Parathyroid adenoma (tissue), 2 donors: ENCODE data around the gene ACADM.

Experiments used
- H2AFZ ChIP-seq: fragments of 300-600 bp; sonication (generic); one replicate; pipeline ENCODE4 v1.7.0; 2017; ENCODE audit warnings: antibody characterized with exemption, mild to moderate bottlenecking
- H3K27ac ChIP-seq: fragments of 300-600 bp; sonication (generic); one replicate; pipeline ENCODE4 v1.7.0; 2017
- H3K27me3 ChIP-seq: fragments of 300-600 bp; sonication (generic); one replicate; pipeline ENCODE4 v1.7.0; 2017; ENCODE audit warnings: low read length; ENCODE audit not compliant: control insufficient read depth, insufficient read depth
- H3K36me3 ChIP-seq: fragments of 300-600 bp; sonication (generic); one replicate; pipeline ENCODE4 v1.7.0; 2017; ENCODE audit warnings: low read length; ENCODE audit not compliant: control insufficient read depth, insufficient read depth
- H3K4me1 ChIP-seq: fragments of 300-600 bp; sonication (generic); one replicate; pipeline ENCODE4 v1.7.0; 2017; ENCODE audit warnings: control low read depth
- H3K4me2 ChIP-seq: fragments of 300-600 bp; sonication (generic); one replicate; pipeline ENCODE4 v1.7.0; 2017; ENCODE audit warnings: low read length
- H3K4me3 ChIP-seq: fragments of 300-600 bp; sonication (generic); one replicate; pipeline ENCODE4 v1.7.0; 2017; ENCODE audit warnings: low read depth, low read length
- H3K79me2 ChIP-seq: fragments of 300-600 bp; sonication (generic); one replicate; pipeline ENCODE4 v1.7.0; 2017; ENCODE audit warnings: control low read depth
- H3K9ac ChIP-seq: fragments of 300-600 bp; sonication (generic); one replicate; pipeline ENCODE4 v1.7.0; 2017; ENCODE audit warnings: mild to moderate bottlenecking
- H3K9me3 ChIP-seq: fragments of 300-600 bp; sonication (generic); one replicate; pipeline ENCODE4 v1.7.0; 2017; ENCODE audit warnings: low read length; ENCODE audit not compliant: control insufficient read depth
- CTCF ChIP-seq: fragments of 300-600 bp; sonication (generic); IDR thresholded peaks from one replicate; pipeline ENCODE4 v1.7.0; 2017; ENCODE audit warnings: antibody characterized with exemption, mild to moderate bottlenecking
- donor health status: primary hyperparathyroidism.

ACADM gene

DNA sequence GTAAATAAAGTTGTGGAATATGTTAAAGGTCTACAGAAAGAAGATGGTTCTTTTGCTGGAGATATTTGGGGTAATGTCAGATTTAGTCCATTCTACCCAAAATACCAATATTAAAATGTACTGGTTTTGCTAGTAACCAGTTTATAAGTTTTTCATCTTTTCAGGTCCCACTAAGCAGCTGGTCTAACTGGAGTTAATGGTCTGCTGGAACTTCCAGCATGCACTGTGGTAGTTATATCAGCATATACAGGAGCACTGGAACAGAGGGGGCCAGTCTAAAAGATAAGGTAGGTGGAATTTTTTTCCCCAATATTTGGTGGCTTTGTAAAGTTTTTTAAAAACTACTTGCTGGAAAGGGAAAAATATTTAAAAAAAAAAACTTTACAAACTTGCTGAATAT is 65.5 kb downstream of the ACADM start:
- H3K9ac ChIP-seq: no peak overlapping the region
- H2AFZ ChIP-seq: no peak overlapping the region
- no peak for TF ChIP-seq CTCF
- no peaks in the 10 kb centered on the region for H3K27me3 ChIP-seq
- no peaks in the 10 kb centered on the region for H3K4me1 ChIP-seq
- no peak overlapping the region for H3K4me3 ChIP-seq
- H3K4me2 ChIP-seq: no peak overlapping the region
- no peaks in the 10 kb centered on the region for H3K36me3 ChIP-seq
- H3K79me2 ChIP-seq: peaks cover 3% of the 10 kb centered on the region
- no peak overlapping the region for H3K27ac ChIP-seq
- H3K9me3 ChIP-seq: no peaks in the 10 kb centered on the region

- no peak overlapping the region for H3K9ac ChIP-seq
- H2AFZ ChIP-seq: no peak overlapping the region
- peaks cover 3% of the 10 kb centered on the region for H3K79me2 ChIP-seq
- no peaks in the 10 kb centered on the region for H3K4me1 ChIP-seq
- no peaks in the 10 kb centered on the region for H3K9me3 ChIP-seq
- no peaks in the 10 kb centered on the region for H3K36me3 ChIP-seq
- H3K4me2 ChIP-seq: no peak overlapping the region
- H3K27ac ChIP-seq: no peak overlapping the region
- no peak overlapping the region for H3K4me3 ChIP-seq
- no peaks in the 10 kb centered on the region for H3K27me3 ChIP-seq
- no peak for TF ChIP-seq CTCF
These were observed 66.5 kb downstream of the ACADM start for GRCh38 chr1:75791022-75791421.

- no peak overlapping the region for H3K9ac ChIP-seq
- no peaks in the 10 kb centered on the region for H3K36me3 ChIP-seq
- no peak overlapping the region for H3K4me3 ChIP-seq
- no peak overlapping the region for H3K27ac ChIP-seq
- H3K4me1 ChIP-seq: no peaks in the 10 kb centered on the region
- H3K9me3 ChIP-seq: no peaks in the 10 kb centered on the region
- TF ChIP-seq CTCF: no peak
- H3K4me2 ChIP-seq: no peak overlapping the region
- no peak overlapping the region for H2AFZ ChIP-seq
- H3K79me2 ChIP-seq: peaks cover 3% of the 10 kb centered on the region
- no peaks in the 10 kb centered on the region for H3K27me3 ChIP-seq
These were observed 67.6 kb downstream of the ACADM start for GRCh38 chr1:75792091-75792490.

- Histone ChIP-seq H3K4me3 (no peak overlapping the region), H3K4me1 (no peaks in the 10 kb centered on the region), H3K36me3 (no peaks in the 10 kb centered on the region), H3K27ac (no peak overlapping the region), H3K9ac (no peak overlapping the region), H3K4me2 (no peak overlapping the region), H3K9me3 (no peaks in the 10 kb centered on the region), H3K79me2 (no peaks in the 10 kb centered on the region), H3K27me3 (no peaks in the 10 kb centered on the region), H2AFZ (no peak overlapping the region)
- TF ChIP-seq CTCF: no peak
These were observed 69.9 kb downstream of the ACADM start for GRCh38 chr1:75794382-75794781.

DNA sequence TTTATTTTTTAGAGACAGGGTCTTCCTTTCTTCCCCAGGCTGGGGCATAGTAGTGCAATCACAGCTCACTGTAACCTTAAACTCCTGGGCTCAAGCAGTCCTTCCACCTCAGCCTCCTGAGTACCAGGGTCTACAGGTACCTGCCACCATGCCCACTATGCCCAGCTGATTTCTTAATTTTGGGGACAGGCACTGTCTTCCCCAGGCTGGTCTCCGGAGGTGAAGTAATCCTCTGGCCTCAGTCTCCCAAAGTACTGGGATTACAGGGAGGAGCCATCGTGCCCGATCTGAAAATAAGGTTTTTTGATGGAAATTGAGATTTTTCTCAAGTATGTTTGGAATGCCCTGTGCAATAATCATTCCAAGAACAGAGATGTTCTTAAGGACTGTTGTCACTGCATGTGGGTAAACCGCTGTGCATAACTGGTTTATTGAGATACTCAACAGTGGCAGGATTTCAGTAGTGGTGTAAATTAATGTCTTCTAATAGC is 71.2 kb downstream of the ACADM start:
- no peak for TF ChIP-seq CTCF
- Histone ChIP-seq H3K9me3 (no peaks in the 10 kb centered on the region), H3K79me2 (no peaks in the 10 kb centered on the region), H3K27me3 (no peaks in the 10 kb centered on the region), H3K36me3 (no peaks in the 10 kb centered on the region), H3K4me2 (no peak overlapping the region), H2AFZ (no peak overlapping the region), H3K4me1 (no peaks in the 10 kb centered on the region), H3K9ac (no peak overlapping the region), H3K4me3 (no peak overlapping the region), H3K27ac (no peak overlapping the region)
